Dermis blood vessel endothelial cell (primary cell): ENCODE data around the gene GRIK2. TPM values are rescaled to one million over a fixed set of nuclear protein-coding genes. Genes with fewer than 3 reads are reported as not detected.

Experiments used
- DNase-seq: peaks from one replicate; pipeline ENCODE4 v3.0.0; 2010
- total RNA-seq: library from RNA; depleted of rRNA; stranded (reverse); fragments of >200 nt; gene quantifications from 2 replicates; pipeline ENCODE4 v1.2.3, GENCODE V29; 2014

GRIK2 gene
- total RNA-seq, 1 donor from 2014 or later: 0.34 TPM

DNA sequence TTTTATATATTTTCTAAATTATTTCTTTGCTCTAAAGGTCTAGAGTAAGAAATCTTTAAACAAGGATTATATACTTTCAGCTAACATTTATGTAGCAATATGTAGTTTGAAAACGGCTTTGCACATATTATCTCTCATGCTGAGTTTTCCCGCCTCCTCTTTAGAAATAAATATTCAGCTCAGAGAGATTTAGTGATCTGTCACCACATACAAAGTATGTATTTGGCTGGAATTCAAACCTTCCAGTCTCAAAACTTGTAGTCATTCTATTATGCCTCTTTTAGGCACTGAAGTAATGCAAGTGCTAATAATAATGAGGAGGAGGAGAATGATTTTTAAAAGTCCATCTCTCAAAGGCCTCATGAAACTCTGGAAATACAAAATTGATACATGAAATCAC, 525.0 kb downstream of the GRIK2 start:
- DNase-seq: no peak

DNA sequence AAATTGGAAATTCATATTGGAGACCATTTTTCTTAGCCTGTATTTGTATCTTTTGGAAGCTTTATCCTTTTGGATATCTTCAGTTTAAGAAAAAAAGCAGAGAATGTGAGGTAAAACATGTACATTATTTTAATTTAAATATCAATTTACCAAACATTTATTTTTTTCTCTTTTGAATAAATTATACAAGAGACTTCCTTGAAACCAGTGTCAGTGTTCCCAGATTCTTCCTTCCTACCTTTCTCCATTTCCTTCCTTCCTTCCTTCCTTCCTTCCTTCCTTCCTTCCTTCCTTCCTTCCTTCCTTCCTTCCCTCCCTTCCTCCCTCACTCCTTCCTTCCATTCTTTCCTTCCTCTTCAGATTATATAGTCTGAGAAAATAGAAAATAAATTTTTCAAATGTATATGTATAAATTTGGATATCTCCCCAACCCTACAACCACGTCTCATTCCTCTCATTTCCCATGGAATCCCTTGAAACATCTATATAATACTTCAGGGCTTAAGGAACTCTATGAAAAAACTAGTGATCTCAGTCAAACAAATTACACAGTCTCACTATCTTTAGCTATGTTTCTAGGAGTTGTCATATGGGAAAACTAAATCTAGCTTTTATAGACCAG, 528.4 kb downstream of the GRIK2 start:
- DNase-seq: no peak

DNA sequence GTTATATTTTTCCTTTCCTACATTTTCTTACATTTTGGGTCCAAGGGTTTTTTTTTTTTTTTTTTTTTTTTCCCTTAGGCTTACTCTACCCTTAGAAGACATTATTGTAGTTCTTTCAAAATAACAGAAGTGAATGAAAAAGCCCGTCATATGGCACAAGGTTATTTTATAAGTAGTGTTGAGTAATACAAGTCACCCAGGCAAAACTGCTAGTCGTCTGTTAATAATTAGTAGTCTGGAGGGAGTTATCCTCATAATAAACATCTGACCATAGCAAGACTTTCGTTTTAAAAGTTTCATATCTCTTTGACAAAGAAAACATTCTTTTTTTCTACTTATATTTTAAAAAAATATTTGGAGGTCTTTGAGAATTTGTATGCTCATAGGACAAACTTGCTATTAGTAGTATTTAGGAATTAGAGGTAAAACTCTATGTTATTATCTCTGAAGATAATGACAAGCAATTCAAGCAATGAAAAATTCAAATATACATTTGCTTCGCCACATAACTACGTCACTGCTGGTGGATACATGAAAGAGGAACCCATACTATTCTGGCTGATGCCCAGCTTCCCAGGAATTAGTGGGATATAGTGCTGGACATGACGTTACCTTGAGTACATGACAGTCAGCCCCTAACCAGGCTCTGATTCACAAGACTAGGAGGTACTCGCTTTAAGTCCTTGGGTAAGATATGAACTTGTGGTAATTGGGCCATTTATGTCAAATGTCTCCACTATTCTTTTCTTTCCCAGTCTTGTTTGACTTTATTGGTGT, 532.8 kb downstream of the GRIK2 start:
- no peak for DNase-seq

DNA sequence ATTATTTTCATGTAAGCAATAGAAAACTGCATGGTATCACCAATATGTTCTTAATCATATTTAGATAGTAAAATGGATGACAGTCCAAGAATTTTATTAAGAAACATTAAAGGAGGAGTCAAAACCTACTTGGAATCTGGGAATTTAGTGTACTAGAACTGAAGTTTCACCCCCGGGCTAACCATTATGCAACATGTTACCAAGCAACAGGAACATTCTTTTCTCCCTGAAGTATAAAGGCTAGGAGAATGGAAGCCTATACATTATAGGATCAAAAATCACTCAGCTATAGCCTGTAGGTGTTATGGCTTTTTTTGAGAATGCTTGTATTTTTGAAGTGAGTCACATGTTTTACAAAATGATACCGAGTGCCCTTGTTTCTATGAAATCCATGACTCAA, 538.3 kb downstream of the GRIK2 start:
- DNase-seq: no peak

DNA sequence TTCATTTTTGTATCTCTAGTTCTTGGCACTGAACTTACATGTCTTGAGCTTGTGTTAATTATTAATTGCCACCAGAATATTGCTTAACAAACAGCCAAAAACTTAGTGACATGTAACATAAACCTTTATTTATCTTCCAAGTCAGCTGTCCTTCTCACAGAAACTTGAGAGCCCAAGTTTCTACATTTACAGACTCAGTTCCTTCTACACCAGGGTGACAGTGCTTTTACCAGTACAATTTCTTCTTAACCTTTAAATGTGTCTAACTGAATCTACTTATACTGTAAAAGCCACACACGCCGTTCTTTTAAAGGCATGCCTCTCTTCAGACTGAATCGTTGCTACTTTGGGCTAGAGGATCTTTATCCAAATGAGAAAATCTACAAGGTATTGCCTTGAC, 539.2 kb downstream of the GRIK2 start:
- DNase-seq: no peak

DNA sequence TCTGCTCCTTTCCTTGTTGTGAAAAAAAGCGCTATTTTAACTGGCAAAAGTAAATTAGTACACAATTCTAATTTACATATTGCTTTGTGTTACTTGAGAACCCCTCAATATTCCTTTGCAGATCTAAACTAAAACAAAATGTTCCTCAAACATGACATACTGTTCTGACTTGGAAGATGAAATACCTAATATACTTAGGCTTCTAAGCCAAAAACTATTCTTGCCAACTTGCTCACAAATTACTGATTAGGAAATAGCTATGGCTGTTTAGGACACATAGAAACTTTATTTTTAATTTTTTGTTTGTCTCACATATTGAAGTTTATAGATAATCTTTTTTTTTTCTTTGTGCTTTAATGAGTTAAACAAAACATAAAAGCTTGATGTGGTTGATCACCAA, 542.2 kb downstream of the GRIK2 start:
- DNase-seq: no peak

DNA sequence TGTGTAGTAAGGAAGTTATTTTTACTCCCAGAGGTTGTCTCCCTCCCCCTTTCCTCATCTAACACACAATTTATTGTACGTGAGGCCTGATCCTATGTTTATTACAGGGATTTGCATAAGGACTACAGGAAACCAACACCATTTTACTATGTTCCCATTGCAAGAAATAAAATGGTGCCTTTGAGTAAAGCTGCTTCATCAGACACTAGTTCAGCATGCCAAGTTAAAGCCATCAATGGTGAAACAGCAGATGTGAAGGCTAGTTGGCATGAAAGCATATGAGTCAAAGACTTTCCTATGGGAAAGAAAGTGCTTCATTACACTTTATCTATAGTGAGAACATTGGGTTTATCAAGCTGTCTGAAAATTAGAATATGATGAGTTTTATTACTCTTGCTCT, 543.0 kb downstream of the GRIK2 start:
- DNase-seq: no peak

DNA sequence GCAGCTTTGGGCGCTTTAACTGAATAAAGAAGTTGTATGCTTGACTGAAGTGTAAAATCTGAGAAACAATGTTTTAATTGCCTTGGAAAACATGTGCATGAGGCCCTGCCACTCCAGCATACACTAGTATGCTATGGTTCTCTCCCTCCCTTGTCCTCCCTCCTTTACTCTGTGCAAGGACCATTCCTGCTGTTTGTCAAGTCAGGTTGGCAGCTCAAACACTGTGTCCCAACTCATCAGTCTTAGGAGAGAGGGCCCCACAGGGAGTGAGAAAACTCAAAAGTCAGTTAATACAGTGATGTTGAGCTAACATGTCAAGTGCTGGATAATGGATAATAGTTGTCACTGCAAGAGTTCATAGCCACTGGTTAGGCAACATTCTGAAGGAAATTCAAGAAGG, 543.6 kb downstream of the GRIK2 start:
- no peak for DNase-seq

DNA sequence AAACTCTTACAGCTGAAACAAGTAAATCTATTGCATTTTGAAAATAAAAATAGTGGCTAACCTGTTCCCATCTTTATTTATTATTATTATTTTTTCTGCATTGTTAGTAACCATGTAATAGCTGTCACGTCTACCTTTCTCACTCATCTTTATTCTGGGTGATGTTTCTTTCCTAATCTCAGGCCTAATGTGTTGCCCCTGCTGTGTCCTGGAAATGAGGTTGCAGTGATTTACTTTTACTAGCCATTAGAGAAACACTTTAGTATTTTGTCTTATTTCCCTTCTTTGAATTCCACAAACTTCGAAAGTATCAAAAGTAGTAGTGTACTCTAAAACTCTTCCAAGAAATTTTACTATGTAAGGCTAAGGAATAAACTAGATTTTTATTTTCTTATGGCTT, 546.9 kb downstream of the GRIK2 start:
- DNase-seq: no peak

DNA sequence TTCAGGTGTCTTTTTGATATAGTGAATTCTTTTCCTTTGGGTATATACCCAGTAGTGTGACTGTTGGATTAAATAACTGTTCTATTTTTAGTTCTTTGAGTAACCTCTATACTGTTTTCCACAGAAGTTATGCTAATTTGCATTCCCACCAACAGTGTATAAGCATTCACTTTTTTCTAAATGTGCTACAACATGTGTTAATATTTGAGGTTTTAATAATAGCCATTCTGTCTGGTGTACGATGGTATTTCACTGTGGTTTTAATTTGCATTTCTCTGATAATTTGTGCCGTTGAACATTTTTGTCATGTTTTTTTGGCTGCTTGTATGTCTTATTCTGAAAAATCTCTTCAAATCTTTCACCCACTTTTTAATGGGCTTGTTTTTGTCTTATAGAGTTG, 563.5 kb downstream of the GRIK2 start:
- no peak for DNase-seq

DNA sequence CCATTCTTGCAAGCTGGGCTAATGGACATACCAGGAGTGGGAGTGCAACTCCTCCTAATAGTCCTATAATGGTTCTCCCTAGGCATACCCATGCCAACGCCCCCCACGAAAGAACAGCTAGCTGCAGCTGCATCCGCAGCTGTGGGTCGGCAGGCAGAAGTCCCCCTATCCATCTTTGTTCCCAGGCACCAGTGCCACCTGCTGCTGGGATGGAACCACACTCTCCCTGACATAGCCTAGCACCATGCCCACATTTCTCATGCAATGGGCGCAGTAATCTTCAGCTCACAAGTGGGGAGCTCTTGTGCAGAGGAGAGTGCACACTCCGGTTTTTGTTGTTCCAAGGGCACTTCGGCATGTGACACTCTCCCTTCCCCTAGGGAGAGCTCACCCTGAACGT, 567.8 kb downstream of the GRIK2 start:
- DNase-seq: no peak

DNA sequence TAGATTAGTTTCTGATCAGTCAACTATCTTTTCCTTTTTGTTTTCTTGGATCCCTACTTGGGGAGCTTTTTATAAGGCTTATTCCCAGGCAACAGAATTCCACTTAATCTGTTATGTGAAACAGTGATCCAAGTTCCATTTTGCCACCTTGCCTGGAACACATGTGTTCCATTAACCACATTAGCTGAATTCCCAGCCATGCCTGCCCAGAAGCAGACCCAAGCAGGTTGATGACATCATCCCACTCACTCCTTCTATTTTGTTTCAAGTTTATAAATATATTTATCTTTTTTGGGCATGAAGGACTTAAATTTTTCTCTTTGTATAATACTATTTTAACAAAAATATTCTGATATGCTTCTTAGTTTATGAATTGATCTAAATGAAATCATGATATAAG, 587.4 kb downstream of the GRIK2 start:
- no peak for DNase-seq

DNA sequence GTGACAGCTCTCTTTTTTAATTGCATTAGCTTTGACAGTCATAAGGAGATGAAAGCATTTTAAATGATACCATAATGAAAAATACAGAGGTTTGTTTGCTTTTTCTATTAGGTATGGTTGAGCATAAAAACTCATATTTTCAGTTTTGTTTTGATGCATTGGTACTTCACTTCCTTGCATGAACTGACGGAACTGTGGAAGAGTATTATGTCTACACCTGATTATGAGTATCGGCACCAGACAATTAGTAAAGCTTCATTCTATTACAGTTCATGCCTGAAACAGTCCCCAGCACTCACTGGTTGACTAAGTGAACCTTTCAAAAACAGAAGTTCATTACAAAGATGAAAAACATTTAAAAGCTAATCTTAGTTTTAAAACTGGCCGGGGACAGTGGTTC, 593.0 kb downstream of the GRIK2 start:
- DNase-seq: no peak

DNA sequence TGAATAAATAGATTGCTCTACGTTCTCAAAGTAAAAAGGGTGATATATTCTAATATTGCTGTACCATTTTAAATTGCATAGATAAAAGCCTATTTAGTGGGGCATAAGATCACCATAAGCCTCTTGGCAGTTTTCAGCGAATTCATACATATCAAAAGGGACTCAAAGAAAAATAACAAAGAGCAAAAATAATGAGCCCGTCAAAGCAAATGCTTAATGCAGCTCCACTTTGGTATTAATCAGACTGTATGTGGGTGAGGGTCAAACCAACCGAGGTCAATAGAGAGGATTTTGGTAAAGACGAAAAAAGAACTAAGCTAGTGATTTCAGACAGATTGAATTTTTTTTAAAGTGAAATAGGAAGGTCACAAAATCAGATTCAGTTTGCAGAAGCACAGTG, 598.8 kb downstream of the GRIK2 start:
- no peak for DNase-seq

DNA sequence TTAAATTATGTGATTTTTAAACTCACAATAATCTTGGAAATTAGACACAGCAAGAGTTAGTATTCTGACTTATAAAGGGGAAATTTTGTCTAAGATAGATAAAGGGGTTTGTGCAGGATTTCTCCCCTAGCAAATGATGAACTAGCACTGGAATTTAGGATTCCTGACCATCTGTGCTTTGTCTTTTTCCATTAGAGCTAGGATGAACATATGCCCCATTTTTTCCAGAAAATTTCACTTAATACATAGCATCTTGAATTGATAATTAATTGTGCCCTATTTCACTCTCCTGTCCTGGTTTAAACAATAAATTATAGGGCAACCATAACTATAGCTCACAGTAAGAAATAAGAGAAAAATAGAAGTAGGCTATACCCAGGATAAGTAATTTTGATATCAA, 601.0 kb downstream of the GRIK2 start:
- no peak for DNase-seq

DNA sequence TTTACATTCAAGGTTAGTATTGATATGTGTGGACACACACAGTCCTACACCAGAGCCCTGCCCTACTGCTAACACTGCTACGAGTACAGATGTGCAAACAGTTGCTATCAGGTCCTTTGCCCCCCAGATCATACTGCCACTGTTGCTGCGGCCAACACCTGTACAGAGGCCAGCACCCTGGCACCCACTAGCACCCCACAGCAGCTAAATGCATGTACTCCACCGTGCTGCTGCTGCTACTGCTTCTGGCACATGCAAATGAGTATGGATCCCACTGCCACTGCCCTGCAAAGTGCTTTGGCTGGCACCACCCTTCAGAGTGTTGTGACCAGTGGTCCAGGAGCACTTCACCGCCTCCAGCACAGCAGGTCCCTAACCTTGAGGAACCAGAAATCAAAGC, 621.9 kb downstream of the GRIK2 start:
- DNase-seq: no peak

DNA sequence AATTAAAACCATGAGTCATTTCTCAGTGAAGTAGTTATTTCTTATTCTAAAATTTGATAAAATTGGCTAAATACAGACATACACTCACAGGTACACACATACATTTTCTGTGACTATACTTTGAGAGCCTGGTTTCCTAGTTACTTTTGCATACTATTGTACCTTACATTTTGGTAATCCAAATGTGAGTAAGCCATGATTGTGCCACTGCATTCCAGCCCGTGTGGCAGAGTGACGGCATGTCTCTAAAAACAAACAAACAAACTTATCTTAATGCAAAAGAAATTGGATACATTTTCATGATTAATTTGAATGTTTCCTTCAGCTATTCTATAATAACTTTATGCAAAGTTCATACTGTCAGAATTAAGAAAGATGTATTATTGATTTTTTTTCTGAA, 628.8 kb downstream of the GRIK2 start:
- DNase-seq: no peak

DNA sequence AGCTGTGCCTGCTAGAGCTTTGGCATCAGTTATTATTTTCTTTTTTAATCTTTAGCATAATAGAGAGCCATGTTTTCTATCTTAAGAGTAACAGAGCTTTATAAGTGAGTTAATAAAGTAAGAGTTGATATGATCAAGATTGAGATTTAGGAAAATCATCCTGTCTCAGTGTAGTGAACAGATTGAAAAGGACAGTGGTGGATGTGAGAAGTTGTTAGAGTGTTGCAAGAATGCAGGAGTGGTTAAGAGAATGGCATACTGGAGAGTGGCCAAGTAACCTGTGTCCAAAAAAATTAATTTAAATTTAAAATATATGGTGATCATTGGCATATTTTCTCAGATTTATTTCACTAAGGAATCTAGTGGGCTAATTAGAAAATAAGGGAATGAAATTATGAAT, 629.3 kb downstream of the GRIK2 start:
- DNase-seq: no peak

DNA sequence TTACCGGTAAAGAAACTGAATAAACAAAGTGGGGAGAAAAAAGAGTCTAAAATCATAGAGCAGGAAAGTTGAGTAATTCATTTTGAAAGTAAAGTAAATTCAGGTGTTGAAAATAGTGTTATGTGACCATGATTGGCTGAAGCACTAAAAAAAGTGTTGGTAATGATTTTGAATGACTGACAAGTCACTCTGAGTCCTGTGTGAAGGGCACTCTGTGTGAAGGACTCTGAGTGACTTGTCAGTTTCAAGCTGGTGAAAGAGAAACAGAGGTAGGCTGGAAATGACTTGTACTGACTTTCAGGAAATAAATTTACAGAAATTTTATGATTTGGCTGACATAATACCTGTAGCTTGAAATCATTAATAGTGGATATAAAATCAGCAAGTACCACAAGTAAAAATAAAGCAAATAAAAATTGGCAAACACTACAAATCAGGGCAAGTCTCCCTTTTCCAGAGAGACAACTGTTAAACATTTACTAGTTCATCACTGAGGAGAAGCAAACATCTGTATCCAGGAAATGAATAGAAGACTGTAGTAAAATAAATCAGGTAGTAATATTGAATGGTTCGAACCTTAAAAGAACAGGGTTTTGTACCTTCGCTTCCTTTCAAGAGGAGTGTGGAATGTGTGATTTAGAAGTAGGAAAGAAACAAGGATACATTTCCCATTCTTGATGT, 630.6 kb downstream of the GRIK2 start:
- DNase-seq: no peak

DNA sequence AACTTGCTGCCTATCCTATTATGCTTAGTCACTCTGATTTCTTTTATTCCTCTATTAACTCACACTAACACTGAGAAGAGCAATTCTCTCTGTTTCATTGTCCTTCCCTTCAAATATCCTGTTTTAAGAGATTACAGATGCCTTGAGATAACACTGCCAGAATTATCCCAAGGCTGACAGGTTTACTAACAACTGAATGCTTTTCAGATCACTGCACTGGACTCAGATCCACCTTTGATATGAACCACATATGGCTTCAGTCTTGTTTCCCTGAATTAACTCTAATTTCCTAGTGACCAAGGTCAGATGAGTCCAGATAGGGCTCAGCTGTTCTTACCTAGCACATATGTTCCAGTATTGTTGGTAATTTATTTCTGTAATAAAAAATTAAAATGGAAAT, 633.1 kb downstream of the GRIK2 start:
- DNase-seq: no peak

DNA sequence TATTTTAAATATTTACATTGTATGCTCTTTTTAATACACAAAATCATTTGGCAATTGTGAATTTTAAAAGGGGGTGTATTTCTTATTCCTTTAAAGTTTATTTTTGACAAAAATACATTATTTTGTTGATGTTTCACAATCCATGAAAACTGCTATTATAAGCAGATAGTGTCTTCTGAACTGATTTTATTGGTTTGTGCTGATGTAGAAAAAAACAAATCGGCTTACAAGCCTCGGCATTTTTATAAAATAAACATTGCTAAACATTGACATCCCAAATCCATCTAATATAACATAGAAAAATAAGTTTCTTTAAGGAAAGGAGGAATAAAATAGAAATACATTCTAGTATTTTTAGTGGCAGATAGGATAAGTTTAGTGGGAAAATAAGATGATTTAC, 634.7 kb downstream of the GRIK2 start:
- DNase-seq: no peak

DNA sequence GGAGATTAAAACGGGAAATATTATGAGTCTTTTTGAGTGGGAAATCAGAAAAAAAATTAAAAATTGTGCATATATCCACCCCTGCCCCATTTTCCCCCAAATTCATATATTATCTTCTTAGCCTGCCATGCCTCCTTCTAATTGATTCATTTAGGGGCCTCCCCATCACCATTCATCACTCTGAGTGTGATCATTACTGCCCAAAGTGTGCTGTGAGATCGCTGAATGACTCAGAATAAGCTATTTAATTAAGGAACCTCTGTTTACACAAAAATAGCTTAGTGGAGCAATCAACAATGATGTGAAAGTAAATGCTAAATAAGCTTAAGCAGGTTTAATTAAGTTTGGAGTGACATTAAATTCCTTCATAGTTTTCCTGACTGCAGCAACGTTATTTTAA, 645.5 kb downstream of the GRIK2 start:
- no peak for DNase-seq

DNA sequence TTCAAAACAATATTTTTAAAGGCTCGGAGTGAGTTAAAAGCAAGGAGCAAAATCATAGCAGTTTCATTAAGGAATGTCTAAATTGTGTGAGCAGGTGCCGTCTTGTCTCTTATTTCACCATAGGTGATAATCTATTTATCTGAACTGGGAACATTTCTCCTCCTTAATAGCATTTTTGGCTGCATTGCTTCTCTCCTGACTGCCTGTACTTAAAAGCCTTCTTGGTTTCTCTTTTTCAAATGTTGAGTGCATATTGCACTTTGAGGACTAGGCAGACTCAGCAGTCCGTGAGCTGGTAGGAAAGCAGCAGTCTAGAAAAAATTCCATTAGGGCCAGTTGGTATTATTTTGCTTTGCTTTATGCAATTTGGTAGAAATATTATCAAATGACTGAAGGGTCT, 645.9 kb downstream of the GRIK2 start:
- DNase-seq: no peak

DNA sequence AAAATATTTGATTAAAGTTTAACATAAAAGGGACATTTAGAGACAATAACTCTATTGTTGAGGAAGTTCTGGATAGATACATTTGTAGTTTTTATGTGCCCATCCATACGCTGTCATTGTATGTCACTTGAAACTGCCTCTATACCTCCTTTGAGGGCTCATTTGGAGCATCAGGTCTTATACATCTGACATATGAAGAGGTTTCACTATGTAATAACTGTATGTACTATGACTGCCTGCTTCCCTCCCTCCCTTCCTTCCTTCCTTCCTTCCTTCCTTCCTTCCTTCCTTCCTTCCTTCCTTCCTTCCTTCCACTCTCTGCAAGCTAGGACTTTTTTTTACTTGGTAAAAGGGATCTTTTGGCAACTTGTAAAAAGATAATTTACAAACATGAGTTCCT, 657.5 kb downstream of the GRIK2 start:
- DNase-seq: no peak
